Colonic mucosa (tissue), 4 donors: Measurements from ENCODE around the gene C2orf66. TPM values are rescaled to one million over a fixed set of nuclear protein-coding genes. Genes with fewer than 3 reads are reported as not detected.

ENCODE experiments used
- DNase-seq: peaks from one replicate; pipeline ENCODE4 v3.0.0-alpha.2; 2020
- H3K27ac ChIP-seq: fragments of 200-600 bp; one replicate; pipeline ENCODE4 v1.8.0; 2021
- H3K27me3 ChIP-seq: fragments of 200-600 bp; one replicate; pipeline ENCODE4 v1.8.0; 2021
- H3K36me3 ChIP-seq: fragments of 200-600 bp; one replicate; pipeline ENCODE4 v1.8.0; 2021
- H3K4me1 ChIP-seq: fragments of 200-600 bp; one replicate; pipeline ENCODE4 v1.8.0; 2021; ENCODE audit warnings: mild to moderate bottlenecking
- H3K4me3 ChIP-seq: fragments of 200-600 bp; one replicate; pipeline ENCODE4 v1.8.0; 2021
- H3K9ac ChIP-seq, 2 donors: one replicate each; pipeline ENCODE4 v1.7.0; 2013; ENCODE audit warnings: control low read depth in 2 of 2, low read depth in 2 of 2, low read length in 2 of 2
- H3K9me3 ChIP-seq: fragments of 200-600 bp; one replicate; pipeline ENCODE4 v1.8.0; 2021
- CTCF ChIP-seq: fragments of 200-600 bp; IDR thresholded peaks from one replicate; pipeline ENCODE4 v1.8.0; 2022; ENCODE audit warnings: antibody characterized with exemption, mild to moderate bottlenecking
- intact Hi-C: fragments of 100-400 bp; cut with DNase I; formaldehyde crosslinking; loops from one replicate; pipeline ENCODE4 v1.14.1; 2022
- total RNA-seq, 2 donors: library from RNA; stranded (reverse); fragmentation: NEBNext Ultra II Directional in 1 of 2; extraction: Animal tissue kit (Norgen Biotek cat#: 25700) in 1 of 2; gene quantifications; one replicate each; pipeline ENCODE4 v1.2.1, GENCODE V29; 2021
- donor health status: healthy.
- donor health status: DM: no; HTN: no; CAD: no.
- donor health status: DM: no; HTN: no; CAD: no.

Gene C2orf66
- total RNA-seq = under 1 TPM in 1 of 2 donors, not detected in 1; 0.19 TPM

GRCh38 chr2:196809260-196809659 lies at the start of gene C2orf66:
Gene C2orf66 (minus strand): TSS chr2:196809355. CDS start chr2:196809336, 19 bp downstream.
- Histone ChIP-seq H3K27me3 (no peaks in the 10 kb centered on the region), H3K4me3 (no peak within 1 kb of the TSS), H3K4me1 (no peaks in the 10 kb centered on the region), H3K9ac (no peak within 1 kb of the TSS), H3K27ac (no peak within 1 kb of the TSS), H3K9me3 (no peaks in the 10 kb centered on the region), H3K36me3 (no peaks in the 10 kb centered on the region)
- no peak for TF ChIP-seq CTCF
- no peak for DNase-seq
- intact Hi-C loops = no loop called here

GRCh38 chr2:196854629-196855028 lies 45.5 kb upstream of the C2orf66 start:
- DNase-seq = no peak
- Histone ChIP-seq H3K36me3 (no peaks in the 10 kb centered on the region), H3K27me3 (no peaks in the 10 kb centered on the region), H3K4me3 (no peak overlapping the region), H3K9me3 (no peaks in the 10 kb centered on the region), H3K27ac (no peak overlapping the region), H3K9ac (no peak overlapping the region), H3K4me1 (no peaks in the 10 kb centered on the region)
- no peak for TF ChIP-seq CTCF
- intact Hi-C loops = loop anchor here (10.0 kb wide), 1 partner anchor 150 kb away; no protein-coding TSS in a partner anchor

GRCh38 chr2:196853301-196854087 lies 44.3 kb upstream of the C2orf66 start:
- no peaks in the 10 kb centered on the region for H3K4me1 ChIP-seq
- H3K27me3 ChIP-seq = no peaks in the 10 kb centered on the region
- no peak overlapping the region for H3K9ac ChIP-seq
- H3K4me3 ChIP-seq = no peak overlapping the region
- no peaks in the 10 kb centered on the region for H3K36me3 ChIP-seq
- H3K27ac ChIP-seq = no peak overlapping the region
- no peak for DNase-seq
- H3K9me3 ChIP-seq = no peaks in the 10 kb centered on the region
- TF ChIP-seq CTCF = no peak
- intact Hi-C loops = loop anchor here (10.0 kb wide), 1 partner anchor 151 kb away; no protein-coding TSS in a partner anchor

GRCh38 chr2:196851088-196851487 lies 41.9 kb upstream of the C2orf66 start:
- H3K4me1 ChIP-seq = no peaks in the 10 kb centered on the region
- no peaks in the 10 kb centered on the region for H3K27me3 ChIP-seq
- H3K36me3 ChIP-seq = no peaks in the 10 kb centered on the region
- H3K9ac ChIP-seq = no peak overlapping the region
- H3K9me3 ChIP-seq = no peaks in the 10 kb centered on the region
- TF ChIP-seq CTCF = no peak
- no peak overlapping the region for H3K27ac ChIP-seq
- no peak overlapping the region for H3K4me3 ChIP-seq
- intact Hi-C loops = loop anchor here (10.0 kb wide), 1 partner anchor 154 kb away; no protein-coding TSS in a partner anchor
- no peak for DNase-seq

GRCh38 chr2:196849895-196850294 lies 40.7 kb upstream of the C2orf66 start:
- intact Hi-C loops = loop anchor here (10.0 kb wide), 1 partner anchor 155 kb away; no protein-coding TSS in a partner anchor
- TF ChIP-seq CTCF = peak; percentile 33
- Histone ChIP-seq H3K9ac (no peak overlapping the region), H3K27me3 (no peaks in the 10 kb centered on the region), H3K4me3 (no peak overlapping the region), H3K36me3 (no peaks in the 10 kb centered on the region), H3K27ac (no peak overlapping the region), H3K4me1 (no peaks in the 10 kb centered on the region), H3K9me3 (no peaks in the 10 kb centered on the region)
- DNase-seq = peak; percentile 47
